Spleen (tissue), 7 donors: Measurements from ENCODE around the gene MEF2C.

Experiments used
- CTCF ChIP-seq, 11 experiments: fragments of 200-600 bp in 7 of 11; fragments of 450-650 bp in 4 of 11; sonication (generic) in 4 of 11; IDR thresholded peaks in 8 of 11; conservative IDR thresholded peaks in 3 of 11; 1 replicate in 7 of 11; 2 replicates in 4 of 11; pipeline versions ENCODE4 v1.4.0 to v1.8.0; 2016 to 2021; ENCODE audit warnings: antibody characterized with exemption in 11 of 11, inconsistent platforms in 4 of 11, mild to moderate bottlenecking in 1 of 11
- POLR2A ChIP-seq, 3 donors: fragments of 450-650 bp; IDR thresholded peaks; one replicate each; pipeline ENCODE4 v1.5.1; 2017; ENCODE audit warnings: antibody characterized with exemption in 3 of 3, mild to moderate bottlenecking in 1 of 3
- POLR2AphosphoS5 ChIP-seq, 3 donors: sonication (generic); formaldehyde crosslinking; IDR thresholded peaks; one replicate each; pipeline ENCODE4 v1.5.1; 2017; ENCODE audit warnings: antibody characterized with exemption in 3 of 3
- donor health status: DM: no; HTN: no; CAD: no; lungs with moderate emphysema.
- donor health status: DM: no; HTN: no; CAD: no.
- donor health status: DM: no; HTN: no; CAD: no.

- TF ChIP-seq CTCF (IDR thresholded peaks at IDR 0.05 in 8 of 11, conservative IDR thresholded peaks at IDR 0.05 in 3 of 11) = no peak
- TF ChIP-seq POLR2AphosphoS5 (IDR thresholded peaks at IDR 0.05) = peak in 1 of 3 donors; percentile 64
- no peak for TF ChIP-seq POLR2A (IDR thresholded peaks at IDR 0.05)
These were observed 49.4 kb downstream of the MEF2C start for GRCh38 chr5:88833371-88834130.
